K562 (cell line): ENCODE results near the gene PRRT2. TPM values are rescaled to one million over a fixed set of nuclear protein-coding genes. Genes with fewer than 3 reads are reported as not detected.

Experiments used
- BHLHE40 ChIP-seq: IDR thresholded peaks from 2 replicates; pipeline ENCODE4 v1.6.1; 2011; ENCODE audit warnings: low read length, improper control_type of control experiment
- CREB1 ChIP-seq, 2 experiments: sonication (generic) in 1 of 2; formaldehyde crosslinking in 1 of 2; IDR thresholded peaks; 2 replicates each; pipeline versions ENCODE4 v1.6.1 to v1.8.0; 2012 to 2022; ENCODE audit warnings: inconsistent platforms in 1 of 2, mild to moderate bottlenecking in 1 of 2, missing genetic modification reagents in 1 of 2, moderate library complexity in 1 of 2
- DDX20 ChIP-seq: fragments of 450-650 bp; IDR thresholded peaks from 2 replicates; pipeline ENCODE4 v1.6.1; 2016; ENCODE audit warnings: missing genetic modification characterization, low read depth, mild to moderate bottlenecking, missing compliant biosample characterization, moderate library complexity
- DIDO1 ChIP-seq: fragments of 450-650 bp; IDR thresholded peaks from 2 replicates; pipeline ENCODE4 v1.6.1; 2016; ENCODE audit warnings: low read depth, missing biosample characterization, missing genetic modification characterization
- MTA3 ChIP-seq: fragments of 450-650 bp; formaldehyde crosslinking; IDR thresholded peaks from 2 replicates; pipeline ENCODE4 v1.6.1; 2017; ENCODE audit warnings: mild to moderate bottlenecking, borderline replicate concordance
- NONO ChIP-seq, 2 experiments: fragments of 200-400 bp in 1 of 2; fragments of 450-650 bp in 1 of 2; formaldehyde crosslinking in 1 of 2; IDR thresholded peaks; 2 replicates each; pipeline ENCODE4 v1.6.1; 2017; ENCODE audit warnings: low read depth in 2 of 2, mild to moderate bottlenecking in 2 of 2, moderate library complexity in 2 of 2, low read length in 1 of 2
- SIN3A ChIP-seq, 2 experiments: fragments of 150-350 bp in 1 of 2; IDR thresholded peaks; 2 replicates each; pipeline ENCODE4 v1.6.1; 2011 to 2016; ENCODE audit warnings: borderline replicate concordance in 2 of 2, low read depth in 2 of 2, low read length in 2 of 2, mild to moderate bottlenecking in 2 of 2, moderate library complexity in 2 of 2; ENCODE audit not compliant: control insufficient read depth in 1 of 2
- ZNF174 ChIP-seq: fragments of 250-450 bp; sonication (Bioruptor Pico); IDR thresholded peaks from 2 replicates; pipeline ENCODE4 v1.4.0; 2020; ENCODE audit warnings: mild to moderate bottlenecking
- polyA plus RNA-seq, 8 experiments: library from polyadenylated mRNA; depleted of rRNA in 4 of 8; stranded (reverse) in 5 of 8; unstranded in 3 of 8; fragments of >200 nt; fragmentation: Nextera tagmentation in 2 of 8; fragmentation: Illumina TruSeq in 1 of 8; extraction: Ambion mirVana in 2 of 8; extraction: Trizol in 1 of 8; gene quantifications; 2 replicates each; pipeline versions ENCODE4 v1.2.1 to v1.2.3, GENCODE V29; 2011 to 2014; ENCODE audit warnings: inconsistent platforms in 1 of 8, missing spikeins in 1 of 8
- total RNA-seq, 7 experiments: library from RNA; depleted of rRNA in 6 of 7; stranded (reverse); fragments of >200 nt in 6 of 7; fragmentation: Illumina TruSeq in 2 of 7; extraction: Trizol in 2 of 7; gene quantifications; 2 replicates each; pipeline versions ENCODE4 v1.2.1 to v1.2.3, GENCODE V29; 2011 to 2021; ENCODE audit warnings: low replicate concordance in 1 of 7
- TF ChIP-seq, protein P1 (sequence below), 2 experiments: fragments of 450-650 bp; conservative IDR thresholded peaks; 2 replicates each; pipeline ENCODE4 v1.6.1; 2017; ENCODE audit warnings: mild to moderate bottlenecking in 2 of 2, moderate library complexity in 2 of 2
- TF ChIP-seq, protein P2 (sequence below): fragments of 250-450 bp; sonication (Bioruptor Pico); IDR thresholded peaks from 2 replicates; pipeline ENCODE4 v1.4.0; 2020; ENCODE audit warnings: mild to moderate bottlenecking
- TF ChIP-seq, protein P3 (sequence below), 2 experiments: IDR thresholded peaks; 2 replicates each; pipeline ENCODE4 v1.6.1; 2011; ENCODE audit warnings: borderline replicate concordance in 1 of 2, control low read depth in 1 of 2, low read depth in 1 of 2, low read length in 1 of 2, mild to moderate bottlenecking in 1 of 2, mixed read lengths in 1 of 2, moderate library complexity in 1 of 2; ENCODE audit not compliant: insufficient read depth in 1 of 2, insufficient read length in 1 of 2, poor library complexity in 1 of 2, severe bottlenecking in 1 of 2; ENCODE audit errors: extremely low read depth in 1 of 2
- TF ChIP-seq, protein P4 (sequence below): fragments of 250-450 bp; sonication (Bioruptor Pico); IDR thresholded peaks from 2 replicates; pipeline ENCODE4 v1.4.0; 2020; ENCODE audit warnings: mild to moderate bottlenecking, moderate library complexity
- TF ChIP-seq, protein P5 (sequence below): sonication (generic); formaldehyde crosslinking; IDR thresholded peaks from 2 replicates; pipeline ENCODE4 v1.9.0; 2022; ENCODE audit warnings: mild to moderate bottlenecking, missing genetic modification reagents
- TF ChIP-seq, protein P6 (sequence below): fragments of 450-650 bp; formaldehyde crosslinking; IDR thresholded peaks from 2 replicates; pipeline ENCODE4 v1.4.0; 2022; ENCODE audit warnings: mild to moderate bottlenecking, moderate library complexity

PRRT2 gene
- total and polyA plus RNA-seq, 9 of the 15 experiments (the other 6 are each of a cell fraction or from before 2014, with no cell fraction given): 0.11 to 1.0 (median 0.42) TPM; not detected in 2

DNA sequence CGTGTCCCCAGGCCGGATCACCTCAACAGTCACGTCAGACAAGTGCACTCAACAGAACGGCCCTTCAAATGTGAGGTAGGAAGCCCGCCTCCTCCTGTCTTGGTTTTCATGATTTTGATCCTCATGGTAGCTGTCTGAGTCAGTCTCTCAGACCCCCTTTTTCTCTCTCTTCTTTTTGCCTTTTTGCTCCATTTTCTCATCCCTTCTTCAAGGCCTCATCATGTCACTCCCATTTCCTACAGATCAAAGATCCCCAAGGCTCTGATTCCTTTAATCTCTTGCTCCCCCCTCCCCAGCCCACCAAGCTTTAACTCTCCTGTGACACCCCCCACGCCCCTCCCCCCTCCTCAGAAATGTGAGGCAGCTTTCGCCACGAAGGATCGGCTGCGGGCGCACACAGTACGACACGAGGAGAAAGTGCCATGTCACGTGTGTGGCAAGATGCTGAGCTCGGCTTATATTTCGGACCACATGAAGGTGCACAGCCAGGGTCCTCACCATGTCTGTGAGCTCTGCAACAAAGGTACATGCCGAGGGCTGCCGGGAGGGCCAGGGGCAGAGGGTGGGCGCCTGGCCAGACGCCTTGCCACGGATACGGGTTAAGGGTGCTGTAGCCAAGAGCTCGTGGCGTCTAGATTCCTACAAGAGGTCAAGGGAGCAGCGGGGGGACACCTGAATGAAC, 3.6 kb upstream of the PRRT2 start (continued):
- TF ChIP-seq, protein P1, sequence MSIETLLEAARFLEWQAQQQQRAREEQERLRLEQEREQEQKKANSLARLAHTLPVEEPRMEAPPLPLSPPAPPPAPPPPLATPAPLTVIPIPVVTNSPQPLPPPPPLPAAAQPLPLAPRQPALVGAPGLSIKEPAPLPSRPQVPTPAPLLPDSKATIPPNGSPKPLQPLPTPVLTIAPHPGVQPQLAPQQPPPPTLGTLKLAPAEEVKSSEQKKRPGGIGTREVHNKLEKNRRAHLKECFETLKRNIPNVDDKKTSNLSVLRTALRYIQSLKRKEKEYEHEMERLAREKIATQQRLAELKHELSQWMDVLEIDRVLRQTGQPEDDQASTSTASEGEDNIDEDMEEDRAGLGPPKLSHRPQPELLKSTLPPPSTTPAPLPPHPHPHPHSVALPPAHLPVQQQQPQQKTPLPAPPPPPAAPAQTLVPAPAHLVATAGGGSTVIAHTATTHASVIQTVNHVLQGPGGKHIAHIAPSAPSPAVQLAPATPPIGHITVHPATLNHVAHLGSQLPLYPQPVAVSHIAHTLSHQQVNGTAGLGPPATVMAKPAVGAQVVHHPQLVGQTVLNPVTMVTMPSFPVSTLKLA (conservative IDR thresholded peaks at IDR 0.05): no peak; a peak in 1 of 4 replicates
- TF ChIP-seq BHLHE40 (peak; percentile 68; the same call in 1 of the 2 replicates), ZNF174 (CRISPR knock-in tag) (no peak), SIN3A (IDR thresholded peaks at IDR 0.05; ENCODE audit: borderline replicate concordance in 2 of 2, control insufficient read depth in 1 of 2, low read depth in 2 of 2, low read length in 2 of 2) (no peak; a peak in 1 of 4 replicates), DIDO1 (tag) (no peak), MTA3 (no peak), CREB1 (IDR thresholded peaks at IDR 0.05) (no peak), CREB1 (CRISPR knock-in tag; IDR thresholded peaks at IDR 0.05) (no peak), NONO (IDR thresholded peaks at IDR 0.05; ENCODE audit: low read depth in 2 of 2, low read length in 1 of 2) (no peak), DDX20 (tag) (no peak)
- TF ChIP-seq, protein P2, sequence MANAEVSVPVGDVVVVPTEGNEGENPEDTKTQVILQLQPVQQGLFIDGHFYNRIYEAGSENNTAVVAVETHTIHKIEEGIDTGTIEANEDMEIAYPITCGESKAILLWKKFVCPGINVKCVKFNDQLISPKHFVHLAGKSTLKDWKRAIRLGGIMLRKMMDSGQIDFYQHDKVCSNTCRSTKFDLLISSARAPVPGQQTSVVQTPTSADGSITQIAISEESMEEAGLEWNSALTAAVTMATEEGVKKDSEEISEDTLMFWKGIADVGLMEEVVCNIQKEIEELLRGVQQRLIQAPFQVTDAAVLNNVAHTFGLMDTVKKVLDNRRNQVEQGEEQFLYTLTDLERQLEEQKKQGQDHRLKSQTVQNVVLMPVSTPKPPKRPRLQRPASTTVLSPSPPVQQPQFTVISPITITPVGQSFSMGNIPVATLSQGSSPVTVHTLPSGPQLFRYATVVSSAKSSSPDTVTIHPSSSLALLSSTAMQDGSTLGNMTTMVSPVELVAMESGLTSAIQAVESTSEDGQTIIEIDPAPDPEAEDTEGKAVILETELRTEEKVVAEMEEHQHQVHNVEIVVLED (CRISPR knock-in tag): no peak
- TF ChIP-seq, protein P3, sequence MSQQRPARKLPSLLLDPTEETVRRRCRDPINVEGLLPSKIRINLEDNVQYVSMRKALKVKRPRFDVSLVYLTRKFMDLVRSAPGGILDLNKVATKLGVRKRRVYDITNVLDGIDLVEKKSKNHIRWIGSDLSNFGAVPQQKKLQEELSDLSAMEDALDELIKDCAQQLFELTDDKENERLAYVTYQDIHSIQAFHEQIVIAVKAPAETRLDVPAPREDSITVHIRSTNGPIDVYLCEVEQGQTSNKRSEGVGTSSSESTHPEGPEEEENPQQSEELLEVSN (IDR thresholded peaks at IDR 0.05; ENCODE audit: borderline replicate concordance in 1 of 2, extremely low read depth in 1 of 2, insufficient read depth in 1 of 2, insufficient read length in 1 of 2, low read depth in 1 of 2, low read length in 1 of 2, poor library complexity in 1 of 2, severe bottlenecking in 1 of 2): peak in 1 of 2 experiments; percentile 73
- TF ChIP-seq, protein P4, sequence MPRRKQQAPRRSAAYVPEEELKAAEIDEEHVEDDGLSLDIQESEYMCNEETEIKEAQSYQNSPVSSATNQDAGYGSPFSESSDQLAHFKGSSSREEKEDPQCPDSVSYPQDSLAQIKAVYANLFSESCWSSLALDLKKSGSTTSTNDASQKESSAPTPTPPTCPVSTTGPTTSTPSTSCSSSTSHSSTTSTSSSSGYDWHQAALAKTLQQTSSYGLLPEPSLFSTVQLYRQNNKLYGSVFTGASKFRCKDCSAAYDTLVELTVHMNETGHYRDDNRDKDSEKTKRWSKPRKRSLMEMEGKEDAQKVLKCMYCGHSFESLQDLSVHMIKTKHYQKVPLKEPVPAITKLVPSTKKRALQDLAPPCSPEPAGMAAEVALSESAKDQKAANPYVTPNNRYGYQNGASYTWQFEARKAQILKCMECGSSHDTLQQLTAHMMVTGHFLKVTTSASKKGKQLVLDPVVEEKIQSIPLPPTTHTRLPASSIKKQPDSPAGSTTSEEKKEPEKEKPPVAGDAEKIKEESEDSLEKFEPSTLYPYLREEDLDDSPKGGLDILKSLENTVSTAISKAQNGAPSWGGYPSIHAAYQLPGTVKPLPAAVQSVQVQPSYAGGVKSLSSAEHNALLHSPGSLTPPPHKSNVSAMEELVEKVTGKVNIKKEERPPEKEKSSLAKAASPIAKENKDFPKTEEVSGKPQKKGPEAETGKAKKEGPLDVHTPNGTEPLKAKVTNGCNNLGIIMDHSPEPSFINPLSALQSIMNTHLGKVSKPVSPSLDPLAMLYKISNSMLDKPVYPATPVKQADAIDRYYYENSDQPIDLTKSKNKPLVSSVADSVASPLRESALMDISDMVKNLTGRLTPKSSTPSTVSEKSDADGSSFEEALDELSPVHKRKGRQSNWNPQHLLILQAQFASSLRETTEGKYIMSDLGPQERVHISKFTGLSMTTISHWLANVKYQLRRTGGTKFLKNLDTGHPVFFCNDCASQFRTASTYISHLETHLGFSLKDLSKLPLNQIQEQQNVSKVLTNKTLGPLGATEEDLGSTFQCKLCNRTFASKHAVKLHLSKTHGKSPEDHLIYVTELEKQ (CRISPR knock-in tag): no peak
- TF ChIP-seq, protein P5, sequence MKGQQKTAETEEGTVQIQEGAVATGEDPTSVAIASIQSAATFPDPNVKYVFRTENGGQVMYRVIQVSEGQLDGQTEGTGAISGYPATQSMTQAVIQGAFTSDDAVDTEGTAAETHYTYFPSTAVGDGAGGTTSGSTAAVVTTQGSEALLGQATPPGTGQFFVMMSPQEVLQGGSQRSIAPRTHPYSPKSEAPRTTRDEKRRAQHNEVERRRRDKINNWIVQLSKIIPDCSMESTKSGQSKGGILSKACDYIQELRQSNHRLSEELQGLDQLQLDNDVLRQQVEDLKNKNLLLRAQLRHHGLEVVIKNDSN (CRISPR knock-in tag): peak; percentile 59
- TF ChIP-seq, protein P6, sequence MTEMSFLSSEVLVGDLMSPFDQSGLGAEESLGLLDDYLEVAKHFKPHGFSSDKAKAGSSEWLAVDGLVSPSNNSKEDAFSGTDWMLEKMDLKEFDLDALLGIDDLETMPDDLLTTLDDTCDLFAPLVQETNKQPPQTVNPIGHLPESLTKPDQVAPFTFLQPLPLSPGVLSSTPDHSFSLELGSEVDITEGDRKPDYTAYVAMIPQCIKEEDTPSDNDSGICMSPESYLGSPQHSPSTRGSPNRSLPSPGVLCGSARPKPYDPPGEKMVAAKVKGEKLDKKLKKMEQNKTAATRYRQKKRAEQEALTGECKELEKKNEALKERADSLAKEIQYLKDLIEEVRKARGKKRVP (CRISPR knock-in tag): no peak
